Aorta (tissue), 5 donors: Measurements from ENCODE around the gene SH3TC1. TPM values are rescaled to one million over a fixed set of nuclear protein-coding genes. Genes with fewer than 3 reads are reported as not detected.
A peak's percentile ranks its signal among the peaks of the same experiment; 100 is the strongest.

ENCODE experiments used
- ATAC-seq: fragments of 200-7000 bp; cut with Tn5 transposase; one replicate; pipeline ENCODE4 v1.9.1; 2022; ENCODE audit warnings: moderate library complexity; ENCODE audit not compliant: low FRiP score
- DNase-seq, 2 donors: peaks; one replicate each; pipeline ENCODE4 v3.0.0-alpha.2; 2020
- H3K27ac ChIP-seq, 2 donors: one replicate each; pipeline ENCODE4 v1.5.1; 2013; ENCODE audit warnings: low read length in 2 of 2, mild to moderate bottlenecking in 2 of 2, moderate library complexity in 2 of 2, control low read depth in 1 of 2, inconsistent platforms in 1 of 2, low read depth in 1 of 2
- H3K27me3 ChIP-seq, 2 donors: one replicate each; pipeline ENCODE4 v1.6.1; 2013; ENCODE audit warnings: control low read depth in 1 of 2, low read length in 1 of 2, mild to moderate bottlenecking in 1 of 2, moderate library complexity in 1 of 2; ENCODE audit not compliant: insufficient read depth in 2 of 2, control insufficient read depth in 1 of 2
- H3K36me3 ChIP-seq, 2 donors: one replicate each; pipeline ENCODE4 v1.6.1; 2013; ENCODE audit warnings: control low read depth in 1 of 2, low read length in 1 of 2, mild to moderate bottlenecking in 1 of 2; ENCODE audit not compliant: insufficient read depth in 2 of 2, control insufficient read depth in 1 of 2
- H3K4me1 ChIP-seq, 2 donors: one replicate each; pipeline ENCODE4 v1.6.1; 2013; ENCODE audit warnings: low read length in 2 of 2, control low read depth in 1 of 2, mild to moderate bottlenecking in 1 of 2, moderate library complexity in 1 of 2; ENCODE audit not compliant: insufficient read depth in 2 of 2, control insufficient read depth in 1 of 2
- H3K4me3 ChIP-seq, 2 donors: one replicate each; pipeline ENCODE4 v1.5.1; 2013; ENCODE audit warnings: low read length in 2 of 2, control low read depth in 1 of 2, mild to moderate bottlenecking in 1 of 2
- H3K9me3 ChIP-seq: one replicate; pipeline ENCODE4 v1.6.1; 2013; ENCODE audit warnings: mild to moderate bottlenecking, low read length; ENCODE audit not compliant: control insufficient read depth
- WGBS, 2 donors: extraction: QIAGEN DNeasy Blood & Tissue Kit; methylation state at CpG; one replicate each; pipeline ENCODE4 v1.1.7; 2013; 5-methylcytosine and 5-hydroxymethylcytosine counted together
- intact Hi-C, 2 donors: fragments of 100-400 bp; cut with DNase I; formaldehyde crosslinking; loops; one replicate each; pipeline versions ENCODE4 v1.14.2 to v1.15.0; 2022
- polyA plus RNA-seq, 2 donors: library from polyadenylated mRNA; stranded (reverse); fragments of 200-250 nt; gene quantifications; one replicate each; pipeline ENCODE4 v1.2.3, GENCODE V29; 2013
- total RNA-seq, 2 donors: library from RNA; stranded (reverse); fragmentation: NEBNext Ultra II Directional; extraction: Animal tissue kit (Norgen Biotek cat#: 25700); gene quantifications; one replicate each; pipeline ENCODE4 v1.2.1, GENCODE V29; 2021
- donor health status: healthy with polysubstance abuse.
- donor health status: Bipolar disorder and iron deficiency.
- donor health status: DM: no; HTN: no; CAD: no.
- donor health status: DM: no; HTN: no; CAD: no.
- donor health status: DM: yes; HTN: yes; CAD: no.

SH3TC1 gene
- total and polyA plus RNA-seq, 4 donors = 3.4 to 58.9 (median 21.7) TPM

DNA sequence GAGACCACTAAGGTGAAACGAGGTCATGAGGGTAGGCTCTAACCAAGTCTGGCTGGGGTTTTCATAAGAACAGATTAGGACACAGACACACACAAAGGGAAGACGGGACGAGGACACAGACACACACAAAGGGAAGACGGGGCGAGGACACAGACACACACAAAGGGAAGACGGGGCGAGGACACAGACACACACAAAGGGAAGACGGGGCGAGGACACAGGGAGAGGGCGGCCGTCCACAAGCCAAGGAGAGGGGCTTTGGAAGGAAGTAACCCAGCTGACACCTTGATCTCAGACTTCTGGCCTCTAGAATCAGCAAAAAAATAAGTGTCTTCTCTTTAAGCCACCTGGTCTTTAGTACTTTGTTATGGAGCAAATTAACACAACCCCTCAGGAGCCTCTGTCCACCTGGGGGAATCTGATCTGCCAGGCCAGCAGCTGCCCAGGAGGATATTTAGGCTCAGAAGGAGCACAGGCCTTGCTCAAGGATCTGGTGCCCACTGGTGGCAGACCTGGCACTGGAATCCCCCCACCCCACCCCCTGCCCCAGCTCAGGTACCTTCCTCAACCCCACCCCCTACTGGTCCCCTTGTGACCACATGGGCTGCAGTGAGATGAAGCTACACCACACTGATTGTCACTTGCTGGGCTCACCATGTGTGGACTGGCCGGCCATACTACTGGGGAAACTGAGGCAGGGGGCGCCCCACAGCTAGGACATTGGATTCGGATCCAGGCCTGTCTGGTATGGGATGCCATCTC, 43.2 kb upstream of the SH3TC1 start:
- intact Hi-C loops = no loop called here
- H3K4me3 ChIP-seq = no peak overlapping the region
- ATAC-seq (no peak), DNase-seq (peak in 1 of 2 donors; percentile 26)
- peak overlapping the region in 1 of 2 donors; percentile 4 for H3K27ac ChIP-seq
- WGBS, 2 donors = 95 to 96% methylated on average over 14 of the region's 14 CpGs
- H3K36me3 ChIP-seq = no peaks in the 10 kb centered on the region
- no peaks in the 10 kb centered on the region for H3K27me3 ChIP-seq
- no peaks in the 10 kb centered on the region for H3K4me1 ChIP-seq
- no peaks in the 10 kb centered on the region for H3K9me3 ChIP-seq

DNA sequence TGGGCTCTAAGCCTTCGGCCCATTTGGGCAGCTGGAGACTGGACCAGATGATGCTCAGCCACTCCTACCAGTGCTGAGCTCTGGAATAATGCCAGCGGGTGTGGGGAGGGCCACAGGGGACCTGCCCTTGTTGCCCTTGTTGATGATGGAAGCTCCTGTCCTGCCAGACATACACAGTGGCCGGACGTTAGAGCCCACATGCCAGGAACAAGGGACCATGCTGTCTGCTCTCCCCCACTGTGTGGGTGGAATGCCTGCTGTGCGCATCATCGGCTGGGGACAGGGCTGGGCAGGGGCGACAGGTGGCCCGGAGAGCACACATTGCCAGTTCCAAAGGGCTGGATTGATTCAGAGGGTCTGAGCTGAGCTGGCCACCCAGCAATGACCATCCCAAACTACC, 42.5 kb upstream of the SH3TC1 start:
- no peak overlapping the region for H3K4me3 ChIP-seq
- ATAC-seq = no peak
- intact Hi-C loops = no loop called here

DNA sequence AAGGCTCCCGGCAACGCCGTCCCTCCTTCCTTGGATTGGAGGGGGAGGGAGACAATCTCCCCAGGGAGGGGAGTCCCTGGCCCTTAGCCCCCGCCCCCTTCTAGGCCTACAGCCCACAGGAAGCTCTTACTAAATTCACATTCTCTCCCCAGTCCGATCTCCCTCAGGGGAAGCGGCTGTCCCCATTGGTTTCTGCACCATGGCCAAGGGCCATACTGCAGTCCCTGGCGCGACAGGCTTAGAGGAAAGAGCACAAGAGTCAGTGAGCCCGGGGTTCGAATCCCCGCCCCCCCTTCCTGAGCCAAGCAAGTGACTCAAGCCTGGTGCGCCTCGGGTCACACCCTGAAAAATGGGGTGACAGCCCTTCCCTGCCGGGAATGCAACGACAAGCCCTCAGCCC, 41.6 kb upstream of the SH3TC1 start:
- H3K27ac ChIP-seq = peak overlapping the region in 1 of 2 donors; percentile 3
- DNase-seq (peak; percentile 82 to 83), ATAC-seq (no peak)
- 5 to 6% methylated on average over 15 of the region's 15 CpGs for WGBS, 2 donors
- intact Hi-C loops = no loop called here
- H3K36me3 ChIP-seq = no peaks in the 10 kb centered on the region
- H3K4me1 ChIP-seq = no peaks in the 10 kb centered on the region
- no peaks in the 10 kb centered on the region for H3K9me3 ChIP-seq
- H3K27me3 ChIP-seq = no peaks in the 10 kb centered on the region
- H3K4me3 ChIP-seq = peak overlapping the region; percentile 66 to 78

More for the DNA sequence above, 42.5 kb upstream of the SH3TC1 start:
- DNase-seq = peak; percentile 53 to 80
- H3K36me3 ChIP-seq = no peaks in the 10 kb centered on the region
- H3K27ac ChIP-seq = no peak overlapping the region
- no peaks in the 10 kb centered on the region for H3K27me3 ChIP-seq
- no peaks in the 10 kb centered on the region for H3K4me1 ChIP-seq
- H3K9me3 ChIP-seq = no peaks in the 10 kb centered on the region
- WGBS, 2 donors = 44 to 56% methylated on average over 8 of the region's 8 CpGs

DNA sequence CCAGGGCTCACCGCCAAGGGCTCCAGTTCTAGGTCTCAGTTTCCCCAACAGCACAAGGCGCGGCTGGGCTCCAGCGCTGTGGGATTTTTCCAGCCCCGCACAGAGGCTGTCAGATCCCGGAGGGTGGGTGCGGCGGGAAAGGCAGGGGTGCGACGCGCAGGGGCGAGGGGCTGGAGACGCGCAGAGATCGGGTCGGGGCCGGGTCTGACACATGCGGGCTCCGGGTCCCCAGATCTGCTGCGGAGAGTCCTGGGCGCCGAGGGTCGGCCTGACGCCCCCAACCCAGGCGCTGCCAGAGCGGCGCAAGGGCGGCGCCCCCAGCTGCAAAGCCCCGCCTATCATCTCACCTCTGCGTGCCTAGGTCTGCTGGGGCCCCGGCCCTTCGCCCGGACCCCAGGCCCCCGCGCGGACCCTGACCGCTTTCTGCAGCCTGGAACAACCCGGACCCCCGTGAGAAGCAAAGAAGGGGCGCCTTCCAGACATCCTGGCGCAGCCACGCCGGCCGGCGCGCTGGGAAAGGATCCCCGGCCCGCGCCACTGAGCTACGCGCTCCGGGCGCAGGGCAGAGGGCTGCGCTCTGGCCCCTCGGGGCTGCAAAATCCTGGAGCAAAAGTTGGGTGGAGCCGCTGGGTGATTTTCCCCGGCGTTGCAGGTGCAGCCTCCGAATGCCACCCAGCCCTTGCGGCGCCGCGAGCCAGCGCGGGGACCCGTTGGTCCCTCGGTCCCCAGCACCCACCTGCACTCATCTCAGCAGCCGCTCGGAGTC, 41.0 kb upstream of the SH3TC1 start:
- Histone ChIP-seq H3K4me3 (peak overlapping the region; percentile 66 to 78), H3K27me3 (no peaks in the 10 kb centered on the region), H3K27ac (peak overlapping the region in 1 of 2 donors; percentile 3), H3K9me3 (no peaks in the 10 kb centered on the region), H3K36me3 (no peaks in the 10 kb centered on the region), H3K4me1 (no peaks in the 10 kb centered on the region)
- ATAC-seq = no peak
- WGBS, 2 donors = 1% methylated on average over 59 to 70 of the region's 70 CpGs
- intact Hi-C loops = no loop called here
- DNase-seq = peak in 1 of 2 donors; percentile 78

DNA sequence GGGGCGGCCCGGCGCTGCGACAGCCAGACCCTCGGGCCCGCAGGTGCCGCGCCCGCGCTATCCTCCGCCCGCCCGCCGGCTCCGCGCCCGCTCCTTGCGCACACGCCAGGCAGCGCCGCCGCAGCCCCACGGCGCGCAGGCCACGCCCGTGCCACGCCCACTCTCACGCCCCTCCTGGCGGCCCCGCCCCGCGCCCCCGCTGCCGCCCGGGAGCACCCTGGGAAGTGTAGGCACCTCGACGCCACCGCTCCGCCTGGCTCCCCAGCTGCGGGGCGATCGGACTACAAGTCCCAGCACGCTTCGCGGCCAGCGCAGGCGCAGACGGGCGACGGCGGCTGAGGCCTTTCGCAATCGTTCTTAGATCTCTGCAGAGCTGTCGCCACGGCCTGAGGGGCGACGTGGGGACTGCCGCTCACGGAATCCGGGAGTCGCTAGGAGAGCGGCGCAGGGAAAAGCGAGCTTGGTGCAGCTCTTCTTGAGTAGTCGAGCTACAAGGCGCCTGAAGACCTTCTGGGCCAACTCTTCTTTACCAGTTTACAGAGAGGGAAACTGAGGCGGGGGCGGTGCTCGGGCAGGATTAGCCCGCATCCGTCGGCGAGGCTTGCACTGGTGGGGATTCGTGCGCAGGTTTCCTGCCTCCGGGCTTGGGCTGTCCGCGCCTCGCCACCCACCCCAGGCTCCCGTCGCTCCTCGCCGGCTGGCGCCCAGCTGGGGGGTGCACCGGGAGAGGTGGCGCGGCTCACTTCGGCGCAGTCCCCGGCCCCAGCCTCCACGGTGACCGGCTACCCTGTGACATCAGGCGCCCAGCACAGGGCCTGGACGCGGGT, 40.2 kb upstream of the SH3TC1 start, which contains the start of gene ABLIM2:
ABLIM2 (minus strand) TSS at position 104 of the 827 bp plus-strand sequence. CDS start 124 bp downstream, outside the sequence.
- Histone ChIP-seq H3K4me1 (no peaks in the 10 kb centered on the region), H3K4me3 (peak within 1 kb of the TSS; percentile 66 to 78), H3K9me3 (no peaks in the 10 kb centered on the region), H3K27ac (peak within 1 kb of the TSS in 1 of 2 donors; percentile 3), H3K36me3 (no peaks in the 10 kb centered on the region), H3K27me3 (no peaks in the 10 kb centered on the region)
- ATAC-seq = peak; percentile 98
- intact Hi-C loops = no loop called here
- 0% methylated on average over 89 to 96 of the region's 96 CpGs for WGBS, 2 donors
- DNase-seq = peak; percentile 99

DNA sequence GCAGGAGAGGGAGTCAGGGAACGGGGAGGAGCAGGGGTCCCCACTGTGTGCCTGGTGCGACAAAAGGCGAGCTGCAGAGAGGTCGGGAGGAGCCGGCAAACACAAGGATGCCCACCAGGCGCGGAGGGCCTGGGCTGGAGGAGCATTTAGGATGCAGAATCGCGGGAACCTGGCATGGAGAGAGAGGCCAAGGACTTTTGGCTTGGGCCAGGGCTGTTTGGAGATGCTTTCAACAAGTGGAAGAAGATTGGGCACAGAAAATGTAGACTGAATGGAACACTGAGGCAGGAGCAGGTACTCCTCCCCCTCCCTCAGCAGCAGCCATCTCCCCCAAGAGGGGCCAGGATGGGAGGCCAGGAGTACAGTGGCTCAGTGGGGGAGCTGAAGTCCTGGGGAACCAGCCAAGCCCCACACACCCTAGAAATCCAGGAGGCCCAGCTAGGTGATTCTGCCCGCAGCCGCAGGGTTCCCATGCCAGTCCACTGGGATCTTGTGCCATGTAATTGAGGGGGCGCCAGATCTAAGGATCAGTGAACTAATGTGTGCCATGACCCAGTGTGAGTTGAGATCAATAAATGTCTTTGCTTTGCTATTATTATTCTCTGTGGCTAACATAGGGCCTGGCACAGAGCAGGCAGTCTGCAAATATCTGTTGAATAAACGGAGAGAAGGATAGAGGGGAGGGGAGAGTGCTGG, 39.4 kb upstream of the SH3TC1 start:
- 27 to 28% methylated on average over 13 of the region's 13 CpGs for WGBS, 2 donors
- intact Hi-C loops = no loop called here
- Histone ChIP-seq H3K4me1 (no peaks in the 10 kb centered on the region), H3K9me3 (no peaks in the 10 kb centered on the region), H3K27ac (no peak overlapping the region), H3K27me3 (no peaks in the 10 kb centered on the region), H3K36me3 (no peaks in the 10 kb centered on the region), H3K4me3 (peak overlapping the region; percentile 16 to 70)
- DNase-seq (peak in 1 of 2 donors; percentile 62), ATAC-seq (no peak)

DNA sequence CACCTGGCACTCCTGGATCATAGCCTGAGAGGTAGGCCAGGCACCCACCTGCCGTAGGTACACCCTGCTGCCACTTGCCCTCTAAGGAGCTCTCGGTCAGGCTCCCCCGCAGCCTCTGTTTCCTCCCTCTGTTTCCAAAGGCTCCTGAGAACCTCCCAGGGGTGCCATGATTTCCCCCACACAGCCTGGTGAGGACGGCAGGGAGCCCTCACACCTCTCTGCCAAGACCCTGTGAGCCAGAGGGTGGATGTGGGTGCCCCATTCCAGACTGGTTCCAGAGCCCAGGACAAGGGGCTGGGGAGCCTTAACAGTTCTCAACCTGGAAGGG, 38.9 kb upstream of the SH3TC1 start:
- ATAC-seq = no peak

DNA sequence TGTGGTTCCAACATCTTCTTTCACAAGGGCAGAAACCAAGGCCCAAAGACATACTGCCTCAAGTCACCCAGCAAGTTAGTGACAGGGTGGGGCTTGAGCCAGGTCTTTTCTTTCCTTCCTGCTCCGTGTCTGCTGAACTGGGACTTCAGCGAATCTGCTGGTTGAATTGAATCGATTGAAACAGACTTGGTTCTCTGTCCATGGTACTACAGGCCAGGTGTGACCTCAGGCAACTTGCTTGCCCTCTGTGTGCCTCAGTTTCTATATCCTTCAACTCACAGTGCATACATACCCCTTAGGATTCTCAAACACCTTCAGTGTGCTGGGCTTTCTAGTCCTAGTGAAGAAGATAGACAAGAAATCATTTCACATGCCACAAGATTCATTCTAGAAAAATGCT, 38.5 kb upstream of the SH3TC1 start:
- intact Hi-C loops = no loop called here
- DNase-seq (no peak), ATAC-seq (no peak)
- no peak overlapping the region for H3K4me3 ChIP-seq
- no peaks in the 10 kb centered on the region for H3K4me1 ChIP-seq
- H3K27me3 ChIP-seq = no peaks in the 10 kb centered on the region
- 67 to 72% methylated on average over 3 of the region's 3 CpGs for WGBS, 2 donors
- no peaks in the 10 kb centered on the region for H3K36me3 ChIP-seq
- H3K9me3 ChIP-seq = no peaks in the 10 kb centered on the region
- no peak overlapping the region for H3K27ac ChIP-seq

More for the DNA sequence above, 38.9 kb upstream of the SH3TC1 start:
- Histone ChIP-seq H3K9me3 (no peaks in the 10 kb centered on the region), H3K4me1 (no peaks in the 10 kb centered on the region), H3K27me3 (no peaks in the 10 kb centered on the region), H3K36me3 (no peaks in the 10 kb centered on the region), H3K27ac (no peak overlapping the region), H3K4me3 (no peak overlapping the region)
- intact Hi-C loops = no loop called here
- peak in 1 of 2 donors; percentile 33 for DNase-seq
- WGBS, 2 donors = 84 to 88% methylated on average over 4 of the region's 4 CpGs
